IMR-90 (cell line): Measurements from ENCODE around the gene VWCE. TPM values are rescaled to one million over a fixed set of nuclear protein-coding genes. Genes with fewer than 3 reads are reported as not detected.

Source experiments
- ATAC-seq: fragments of 200-7000 bp; cut with Tn5 transposase; 2 replicates; pipeline ENCODE4 v1.9.1; 2020; ENCODE audit warnings: low read depth, mild to moderate bottlenecking, moderate library complexity
- BruUV-seq: library from RNA; stranded (reverse); fragments of 400-500 nt; replicated peaks from 2 replicates; lab custom pipeline; 2021; lab: Mats Ljungman, UMichigan
- CTCF ChIA-PET: fragments of 300-600 bp; formaldehyde crosslinking; extraction: SDS; loops from one replicate; lab custom pipeline; 2021; ENCODE audit warnings: antibody characterized with exemption; lab: Yijun Ruan, JAX
- POLR2A ChIA-PET: fragments of 300-600 bp; sonication (Branson Sonifier 250); formaldehyde crosslinking; loops from one replicate; lab custom pipeline; 2022; ENCODE audit warnings: antibody characterized with exemption; ENCODE audit not compliant: unreplicated experiment; lab: Charles Lee
- DNase-seq: peaks from one replicate; pipeline ENCODE4 v3.0.0; 2013
- H2AFZ ChIP-seq: replicated peaks from 2 replicates; pipeline ENCODE3; 2013; ENCODE audit warnings: low read length, mild to moderate bottlenecking; ENCODE audit not compliant: poor library complexity
- H2AK5ac ChIP-seq: 2 replicates; pipeline ENCODE4 v1.6.1; 2013; ENCODE audit warnings: low read depth, low read length, inconsistent platforms
- H2AK9ac ChIP-seq: replicated peaks from 2 replicates; pipeline ENCODE3; 2013; ENCODE audit warnings: mild to moderate bottlenecking, low read depth, low read length, moderate library complexity; ENCODE audit not compliant: poor library complexity
- H2BK120ac ChIP-seq: 2 replicates; pipeline ENCODE4 v1.6.1; 2013; ENCODE audit warnings: low read depth, low read length, inconsistent platforms
- H2BK15ac ChIP-seq: 3 replicates; pipeline ENCODE4 v1.6.1; 2013; ENCODE audit warnings: low read depth, low read length, inconsistent platforms
- H2BK20ac ChIP-seq: 2 replicates; pipeline ENCODE4 v1.6.1; 2013; ENCODE audit warnings: low read depth, mild to moderate bottlenecking, inconsistent platforms, low read length, moderate library complexity
- H2BK5ac ChIP-seq: 2 replicates; pipeline ENCODE4 v1.6.1; 2013; ENCODE audit warnings: mild to moderate bottlenecking, low read depth, low read length, inconsistent platforms; ENCODE audit not compliant: poor library complexity, severe bottlenecking
- H3K14ac ChIP-seq: replicated peaks from 2 replicates; pipeline ENCODE4 v1.6.1; 2013; ENCODE audit warnings: low read depth, low read length, inconsistent platforms
- H3K18ac ChIP-seq: 2 replicates; pipeline ENCODE4 v1.6.1; 2013; ENCODE audit warnings: low read depth, low read length, control low read depth
- H3K23ac ChIP-seq: 2 replicates; pipeline ENCODE4 v1.6.1; 2013; ENCODE audit warnings: low read depth, low read length, inconsistent platforms
- H3K27ac ChIP-seq: 2 replicates; pipeline ENCODE4 v1.5.1; 2013; ENCODE audit warnings: mild to moderate bottlenecking, control low read depth, low read length; ENCODE audit not compliant: insufficient read depth
- H3K27me3 ChIP-seq: 2 replicates; pipeline ENCODE4 v1.6.1; 2013; ENCODE audit warnings: low read length; ENCODE audit not compliant: control insufficient read depth, insufficient read depth
- H3K36me3 ChIP-seq: 2 replicates; pipeline ENCODE4 v1.6.1; 2013; ENCODE audit warnings: low read length, mixed read lengths; ENCODE audit not compliant: control insufficient read depth, insufficient read depth
- H3K4ac ChIP-seq: 2 replicates; pipeline ENCODE4 v1.6.1; 2013; ENCODE audit warnings: low read depth, low read length, inconsistent platforms
- H3K4me1 ChIP-seq: 2 replicates; pipeline ENCODE4 v1.6.1; 2013; ENCODE audit warnings: low read length, mixed read lengths; ENCODE audit not compliant: control insufficient read depth, insufficient read depth
- H3K4me2 ChIP-seq: 2 replicates; pipeline ENCODE4 v1.6.1; 2013; ENCODE audit warnings: low read depth, mild to moderate bottlenecking, control low read depth, low read length, moderate library complexity
- H3K4me3 ChIP-seq: 2 replicates; pipeline ENCODE4 v1.5.1; 2013; ENCODE audit warnings: low read depth, mild to moderate bottlenecking, control low read depth, low read length, moderate library complexity; ENCODE audit not compliant: insufficient read depth
- H3K56ac ChIP-seq: 2 replicates; pipeline ENCODE4 v1.6.1; 2013; ENCODE audit warnings: low read length, inconsistent platforms; ENCODE audit not compliant: insufficient read depth; ENCODE audit errors: extremely low read depth
- H3K79me1 ChIP-seq, 2 experiments: 2 replicates each; pipeline ENCODE4 v1.6.1; 2013; ENCODE audit warnings: low read length in 2 of 2, inconsistent platforms in 1 of 2, low read depth in 1 of 2
- H3K9ac ChIP-seq: 2 replicates; pipeline ENCODE4 v1.6.1; 2013; ENCODE audit warnings: low read depth, low read length, control low read depth
- H3K9me1 ChIP-seq: 2 replicates; pipeline ENCODE4 v1.6.1; 2013; ENCODE audit warnings: low read length, inconsistent platforms; ENCODE audit not compliant: insufficient read depth
- H3K9me3 ChIP-seq: 2 replicates; pipeline ENCODE4 v1.6.1; 2013; ENCODE audit warnings: low read length; ENCODE audit not compliant: control insufficient read depth, insufficient read depth
- H4K20me1 ChIP-seq: 2 replicates; pipeline ENCODE4 v1.6.1; 2013; ENCODE audit warnings: low read length, inconsistent platforms; ENCODE audit not compliant: insufficient read depth
- H4K5ac ChIP-seq: 2 replicates; pipeline ENCODE4 v1.6.1; 2013; ENCODE audit warnings: mild to moderate bottlenecking, low read depth, low read length, control low read depth
- H4K8ac ChIP-seq, 2 experiments: 2 replicates each; pipeline ENCODE4 v1.6.1; 2013; ENCODE audit warnings: low read depth in 2 of 2, low read length in 2 of 2, control low read depth in 1 of 2, inconsistent platforms in 1 of 2
- H4K91ac ChIP-seq: 2 replicates; pipeline ENCODE4 v1.6.1; 2013; ENCODE audit warnings: low read depth, low read length, inconsistent platforms; ENCODE audit not compliant: insufficient read depth
- BHLHE40 ChIP-seq: fragments of 150-350 bp; IDR thresholded peaks from 2 replicates; pipeline ENCODE4 v1.6.1; 2016; ENCODE audit warnings: mild to moderate bottlenecking, low read depth, low read length
- CEBPB ChIP-seq: IDR thresholded peaks from 2 replicates; pipeline ENCODE4 v1.6.1; 2012; ENCODE audit warnings: low read depth, low read length, improper control_type of control experiment
- WGBS, 2 experiments: methylation state at CpG; one replicate each; pipeline versions ENCODE4 v1.1.5 to v1.1.7; 2013; ENCODE audit warnings: missing lambda C conversion rate in 2 of 2; ENCODE audit not compliant: insufficient read length in 1 of 2; ENCODE audit errors: extremely low coverage in 2 of 2; 5-methylcytosine and 5-hydroxymethylcytosine counted together
- dilution Hi-C: fragments of 300-500 bp; cut with HindIII; formaldehyde crosslinking; loops from one replicate; pipeline ENCODE4 v1.14.3; 2018; ENCODE audit warnings: low sequenced_read_pairs; ENCODE audit not compliant: unreplicated experiment
- in situ Hi-C: fragments of 300-500 bp; cut with MboI; formaldehyde crosslinking; loops from 3 replicates; pipeline ENCODE4 v1.14.3; 2019; ENCODE audit warnings: low sequenced_read_pairs, inconsistent platforms, mixed read lengths
- intact Hi-C: fragments of 100-400 bp; cut with micrococcal nuclease; formaldehyde crosslinking; loops from 2 replicates; pipeline ENCODE4 v1.10.0; 2022
- polyA plus RNA-seq, 3 experiments: library from polyadenylated mRNA; depleted of rRNA; stranded (reverse); fragments of >200 nt; gene quantifications; 2 replicates each; pipeline ENCODE4 v1.2.3, GENCODE V29; 2012; ENCODE audit warnings: low replicate concordance in 1 of 3
- total RNA-seq: library from RNA; depleted of rRNA; stranded (reverse); fragments of >200 nt; gene quantifications from 2 replicates; pipeline ENCODE4 v1.2.3, GENCODE V29; 2012
- TF ChIP-seq, protein P1 (sequence below): fragments of 150-350 bp; IDR thresholded peaks from 2 replicates; pipeline ENCODE4 v1.6.1; 2017; ENCODE audit warnings: mild to moderate bottlenecking, antibody characterized with exemption, low read length, low read depth

Gene VWCE
- total and polyA plus RNA-seq, 2 of the 4 experiments (the other 2 are of a cell fraction): under 0.01 to 1.1 TPM

DNA sequence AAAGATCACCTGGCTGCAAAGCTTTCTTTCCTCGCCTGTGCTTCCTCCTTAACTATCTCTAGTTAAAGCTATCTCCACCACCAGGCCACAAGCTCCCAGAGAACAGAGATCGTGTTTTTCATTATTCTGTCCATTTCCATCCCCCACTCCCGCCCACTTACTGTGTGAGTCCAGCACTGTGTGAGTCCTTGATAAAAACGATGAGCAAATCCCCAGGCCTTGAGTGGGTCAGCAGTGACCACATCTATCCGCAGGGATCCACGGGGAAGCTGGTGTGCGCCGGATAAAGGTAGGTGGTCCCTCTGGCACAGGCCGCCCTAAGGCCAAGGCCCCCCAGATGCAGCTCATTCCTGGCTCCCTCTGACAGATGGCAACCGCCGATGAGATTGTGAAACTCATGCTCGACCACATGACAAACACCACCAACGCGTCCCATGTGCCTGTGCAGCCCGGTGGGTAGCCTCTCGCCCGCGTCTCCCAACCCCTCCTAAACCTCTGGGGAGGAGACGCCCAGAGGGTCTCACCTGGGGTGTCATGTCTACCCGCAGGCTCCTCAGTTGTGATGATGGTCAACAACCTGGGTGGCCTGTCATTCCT lies 47.2 kb upstream of the VWCE start:
- Histone ChIP-seq H2BK120ac (no peak overlapping the region), H3K27ac (no peak overlapping the region), H3K9me3 (no peaks in the 10 kb centered on the region), H3K18ac (no peak overlapping the region), H4K91ac (no peak overlapping the region), H2BK20ac (no peak overlapping the region), H2BK5ac (no peak overlapping the region), H3K23ac (no peak overlapping the region), H2AK5ac (no peak overlapping the region), H3K56ac (no peak overlapping the region), H4K20me1 (no peaks in the 10 kb centered on the region), H3K4ac (no peak overlapping the region), H3K27me3 (no peaks in the 10 kb centered on the region), H2BK15ac (no peak overlapping the region), H3K14ac (no peak overlapping the region), H3K4me2 (no peak overlapping the region), H4K8ac (no peak overlapping the region), H3K4me3 (no peak overlapping the region), H3K36me3 (peaks cover 17% of the 10 kb centered on the region), H3K4me1 (no peaks in the 10 kb centered on the region), H3K79me1 (no peaks in the 10 kb centered on the region), H2AFZ (no peak overlapping the region), H4K5ac (no peak overlapping the region), H3K9ac (no peak overlapping the region), H2AK9ac (no peak overlapping the region), H3K9me1 (no peaks in the 10 kb centered on the region)
- dilution Hi-C loops (no loop called here), intact Hi-C loops (no loop called here), in situ Hi-C loops (no loop called here)
- POLR2A ChIA-PET: interaction anchor here (0.6 kb wide), 1 partner anchor 34 kb away, joined by 4 read pairs; no protein-coding TSS in a partner anchor
- CTCF ChIA-PET: no interaction called here
- no peak for ATAC-seq
- no TSS peak for BruUV-seq
- TF ChIP-seq BHLHE40 (no peak), CEBPB (no peak)
- TF ChIP-seq, protein P1, sequence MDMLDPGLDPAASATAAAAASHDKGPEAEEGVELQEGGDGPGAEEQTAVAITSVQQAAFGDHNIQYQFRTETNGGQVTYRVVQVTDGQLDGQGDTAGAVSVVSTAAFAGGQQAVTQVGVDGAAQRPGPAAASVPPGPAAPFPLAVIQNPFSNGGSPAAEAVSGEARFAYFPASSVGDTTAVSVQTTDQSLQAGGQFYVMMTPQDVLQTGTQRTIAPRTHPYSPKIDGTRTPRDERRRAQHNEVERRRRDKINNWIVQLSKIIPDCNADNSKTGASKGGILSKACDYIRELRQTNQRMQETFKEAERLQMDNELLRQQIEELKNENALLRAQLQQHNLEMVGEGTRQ: no peak
- 75% methylated on average over 5 of the region's 20 CpGs; no CpG with 5 or more reads in 1 of the 2 experiments for WGBS, 2 experiments
- DNase-seq: no peak
